Fibroblast of skin of right biceps (primary cell): ENCODE results near the gene DNER.

Experiments
- DNase-seq: peaks from one replicate; pipeline ENCODE4 v3.0.0-alpha.2; 2013

DNER gene

GRCh38 chr2:229486673-229487072 lies 227.7 kb downstream of the DNER start:
- DNase-seq = no peak

GRCh38 chr2:229485857-229486256 lies 228.5 kb downstream of the DNER start:
- no peak for DNase-seq

- no peak for DNase-seq
These were observed 237.0 kb downstream of the DNER start for GRCh38 chr2:229477269-229477755.

DNA sequence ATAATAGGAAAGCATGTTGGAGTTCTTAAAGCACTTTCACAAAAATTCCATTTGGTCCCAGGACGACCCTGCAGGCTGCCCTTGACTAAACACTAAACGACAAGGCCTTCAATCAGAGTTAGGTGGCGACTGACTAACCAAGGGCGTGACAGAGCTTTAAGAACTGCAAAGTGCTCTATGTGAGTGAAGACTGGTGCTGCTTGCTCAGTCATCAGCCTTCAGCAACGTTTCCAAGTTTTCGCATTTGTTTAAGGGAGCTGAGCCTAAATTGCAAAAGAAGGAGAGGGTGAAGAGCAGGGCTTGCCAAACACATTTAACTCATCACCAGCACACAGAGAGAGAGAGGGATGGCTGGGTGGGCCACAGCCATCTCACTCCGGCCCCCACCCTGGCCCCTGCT lies 238.6 kb downstream of the DNER start:
- DNase-seq = no peak

DNA sequence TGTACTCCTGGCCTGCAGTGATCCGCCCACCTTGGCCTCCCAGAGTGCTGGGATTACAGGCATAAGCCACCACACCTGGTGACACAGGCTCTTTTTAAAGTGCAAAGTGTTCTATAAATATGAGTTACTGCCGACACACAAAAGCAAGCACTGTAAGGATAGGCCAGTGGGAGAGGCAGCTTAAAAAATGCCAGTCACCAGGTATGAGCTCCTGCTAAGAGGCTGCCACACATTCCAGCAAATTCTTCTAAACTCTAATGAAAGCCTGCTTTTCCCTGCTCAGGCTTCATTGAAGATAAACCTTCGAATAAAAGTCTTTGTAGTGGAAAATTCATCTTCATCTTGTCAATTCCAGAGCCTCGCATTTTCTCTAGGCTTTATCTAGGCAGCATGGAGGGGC lies 240.2 kb downstream of the DNER start:
- no peak for DNase-seq

GRCh38 chr2:229470781-229471180 lies 243.6 kb downstream of the DNER start:
- no peak for DNase-seq

DNA sequence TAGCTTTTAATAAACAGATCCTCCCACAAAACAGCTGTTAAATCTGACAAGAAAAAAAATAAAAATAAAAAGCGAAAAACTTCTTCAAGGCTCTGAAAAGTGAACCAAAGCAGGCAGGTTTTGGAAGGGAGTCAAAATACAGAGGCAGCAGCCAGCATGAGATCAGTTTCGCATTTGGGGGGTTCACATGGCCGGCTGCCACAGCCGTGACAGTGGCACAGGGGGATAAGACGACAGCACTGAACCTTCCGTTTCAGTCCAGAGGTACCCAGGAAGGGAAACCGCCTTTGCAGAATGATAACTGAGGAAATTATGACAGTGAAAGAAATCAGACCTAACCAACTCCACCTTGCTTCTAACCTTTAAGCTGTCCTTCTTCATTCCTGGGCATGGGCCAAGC lies 246.6 kb downstream of the DNER start:
- no peak for DNase-seq

- no peak for DNase-seq
These were observed 250.5 kb downstream of the DNER start for GRCh38 chr2:229463841-229464346.

DNA sequence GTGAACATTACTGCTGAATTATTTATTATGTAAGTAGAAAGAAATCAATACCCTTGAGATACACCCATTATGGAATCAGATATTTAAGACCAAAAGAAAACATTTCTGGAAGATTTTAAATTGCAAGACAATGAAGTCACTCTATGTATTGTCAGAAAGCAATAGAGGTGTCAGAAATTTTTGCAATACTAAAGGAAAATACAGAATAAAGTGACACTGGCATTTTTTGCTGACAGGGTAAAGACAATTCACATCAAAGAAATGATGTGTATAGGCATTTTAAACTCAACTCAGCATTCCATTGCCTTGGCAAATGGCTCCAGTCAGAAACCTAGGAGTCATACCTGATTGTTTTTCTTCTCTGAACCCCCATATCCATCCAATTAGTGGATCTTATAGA lies 252.2 kb downstream of the DNER start:
- no peak for DNase-seq

DNA sequence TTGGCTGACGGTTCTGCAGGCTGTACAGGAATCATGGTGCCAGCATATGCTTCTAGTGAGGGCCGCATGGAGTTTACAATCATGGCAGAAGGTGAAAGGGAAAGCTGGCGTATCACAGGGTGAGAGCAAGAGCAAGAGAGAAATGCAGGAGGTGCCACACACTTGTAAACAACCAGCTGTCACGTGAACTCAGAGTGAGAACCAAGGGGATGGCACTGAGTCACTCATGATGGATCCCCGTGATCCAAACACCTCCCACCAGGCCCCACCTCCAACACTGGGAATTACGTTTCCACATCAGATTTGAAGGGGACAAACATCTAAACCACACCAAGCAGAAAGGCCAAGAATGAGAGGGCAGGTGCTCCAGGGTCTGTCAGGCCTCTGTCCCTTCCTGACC lies 258.3 kb downstream of the DNER start:
- DNase-seq = no peak

GRCh38 chr2:229454934-229455631 lies 259.3 kb downstream of the DNER start:
- DNase-seq = peak; percentile 87

GRCh38 chr2:229453230-229453629 lies 261.1 kb downstream of the DNER start:
- no peak for DNase-seq

DNA sequence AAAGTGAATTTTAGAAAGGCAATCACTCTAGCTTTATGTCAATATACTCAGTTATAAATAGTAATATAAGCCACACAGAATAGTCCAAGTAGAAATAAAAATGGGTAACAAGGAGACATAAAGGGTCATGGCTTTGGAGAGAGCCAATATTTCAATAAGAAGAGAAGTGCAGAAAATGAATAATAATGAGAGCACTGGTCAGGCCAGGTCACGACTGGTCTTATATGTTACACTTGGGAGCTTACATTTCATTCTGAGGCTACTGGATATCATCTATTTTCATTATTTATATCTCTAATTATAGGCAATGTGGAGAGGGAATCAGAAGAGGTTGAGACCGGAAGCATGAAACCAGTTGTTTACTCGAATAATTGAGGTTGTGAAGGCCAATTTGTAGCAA lies 262.5 kb downstream of the DNER start:
- DNase-seq = no peak

- DNase-seq = no peak
These were observed 267.1 kb downstream of the DNER start for GRCh38 chr2:229447227-229447626.

GRCh38 chr2:229446350-229446749 lies 268.0 kb downstream of the DNER start:
- DNase-seq = no peak

DNA sequence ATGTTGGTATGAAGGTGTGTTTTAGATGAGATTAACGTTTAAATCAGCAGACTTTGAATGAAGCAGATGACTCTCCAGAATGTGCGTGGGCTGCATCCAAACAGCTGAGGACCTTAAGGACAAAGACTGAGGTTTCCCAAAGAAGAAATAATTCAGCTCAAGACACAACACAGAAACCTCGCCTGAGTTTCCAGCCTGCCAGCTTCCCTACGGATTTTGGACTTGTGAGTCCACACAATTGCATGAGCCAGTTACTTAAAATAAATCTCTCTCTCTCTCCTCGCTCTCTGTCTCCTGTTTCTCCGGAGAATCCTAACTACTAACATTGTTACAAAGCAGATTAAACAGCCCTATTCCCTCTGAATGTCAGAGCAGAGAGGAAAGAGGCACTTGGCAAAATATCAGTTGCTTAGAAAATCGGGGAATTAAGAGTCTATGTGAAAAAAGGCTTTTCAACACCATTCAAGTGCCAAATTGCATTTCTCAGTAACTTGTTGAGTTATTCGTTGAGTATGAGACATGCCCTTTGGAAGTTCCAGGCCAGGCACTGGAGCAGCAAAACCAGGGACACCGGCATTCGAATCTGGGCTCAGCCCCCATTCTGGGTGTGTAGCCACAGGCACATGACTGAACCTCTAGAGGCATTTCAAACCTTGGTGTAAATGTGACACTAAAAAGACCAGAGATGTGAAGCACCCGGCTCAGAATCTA lies 268.7 kb downstream of the DNER start:
- peak; percentile 25 for DNase-seq

DNA sequence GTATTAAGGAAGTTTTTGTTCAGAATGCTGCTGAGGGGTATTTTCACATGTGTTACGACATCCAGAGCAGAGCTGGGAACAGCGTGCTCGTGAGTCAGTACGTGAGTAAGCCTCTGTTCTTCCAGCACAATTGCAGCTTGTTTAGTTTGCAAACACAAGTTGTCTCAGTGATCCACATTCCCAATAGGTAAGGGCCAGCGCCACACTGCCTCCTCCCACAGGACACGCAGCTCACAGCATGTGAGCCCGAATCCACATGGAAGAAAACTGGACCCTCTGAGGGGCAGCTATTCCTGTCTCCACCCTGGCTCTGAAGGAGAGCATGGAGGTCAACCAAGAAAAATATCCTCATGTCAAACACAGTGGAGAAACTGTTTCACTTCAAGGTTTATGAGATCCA lies 269.3 kb downstream of the DNER start:
- peak; percentile 84 for DNase-seq

GRCh38 chr2:229443546-229444268 lies 270.6 kb downstream of the DNER start:
- no peak for DNase-seq

- no peak for DNase-seq
These were observed 271.2 kb downstream of the DNER start for GRCh38 chr2:229443141-229443540.

DNA sequence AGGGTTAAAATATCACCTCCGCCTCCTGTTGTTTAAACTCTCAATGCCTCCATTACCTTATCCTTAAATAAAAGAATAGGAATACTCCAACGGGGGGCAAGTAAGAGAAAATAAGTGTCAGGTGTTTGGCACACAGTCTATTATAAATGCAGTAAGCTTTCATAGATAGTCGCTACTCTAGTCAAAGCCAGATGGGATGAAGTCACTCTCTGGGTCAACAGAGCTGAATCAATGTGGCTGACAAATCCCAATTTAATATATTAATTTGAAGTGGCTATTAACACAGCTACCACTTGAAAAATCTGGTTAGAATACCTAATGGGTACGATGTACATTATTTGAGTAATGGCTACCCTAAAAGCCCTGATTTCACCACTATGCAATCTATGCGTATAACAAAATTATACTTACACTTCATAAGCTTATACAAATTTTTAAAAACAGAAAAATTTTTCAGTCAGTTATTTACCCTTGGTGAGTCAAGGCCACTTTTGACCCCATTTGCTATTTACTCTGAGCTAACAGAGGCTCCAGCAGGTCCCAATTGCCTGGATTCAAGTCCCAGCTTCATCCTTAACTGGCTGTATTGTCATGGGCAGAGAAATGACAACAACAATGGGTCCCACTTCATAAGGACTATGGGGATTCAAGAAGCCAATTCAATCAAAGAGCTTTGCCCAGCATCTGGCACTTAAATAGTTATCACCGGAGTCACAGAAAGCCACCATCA lies 275.8 kb downstream of the DNER start:
- DNase-seq = no peak

DNA sequence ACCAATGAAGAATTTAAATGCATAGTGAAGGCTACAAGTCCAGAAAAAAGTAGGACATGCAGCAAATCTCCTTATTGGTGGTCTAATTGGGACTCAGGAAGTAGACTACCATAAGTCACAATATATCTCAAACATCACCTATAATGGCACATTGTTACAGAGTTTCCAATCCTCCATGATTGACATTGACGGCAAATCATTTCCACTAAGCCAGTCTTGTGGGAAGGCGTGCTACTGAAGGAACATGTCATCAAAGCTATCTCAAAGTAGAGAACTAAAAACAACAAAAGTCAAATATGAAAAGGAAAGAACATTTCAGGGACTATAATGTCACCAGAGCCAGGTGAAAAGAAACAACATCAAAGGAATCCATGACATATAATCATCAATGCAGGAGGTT lies 276.9 kb downstream of the DNER start:
- DNase-seq = no peak

GRCh38 chr2:229434187-229434586 lies 280.2 kb downstream of the DNER start:
- no peak for DNase-seq

GRCh38 chr2:229433351-229433750 lies 281.0 kb downstream of the DNER start:
- DNase-seq = no peak
